Esophagus muscularis mucosa (tissue), 4 donors: ENCODE results near the gene ZRANB1. TPM values are rescaled to one million over a fixed set of nuclear protein-coding genes. Genes with fewer than 3 reads are reported as not detected.

Source experiments
- DNase-seq: peaks from one replicate; pipeline ENCODE4 v3.0.0-alpha.2; 2017; ENCODE audit errors: extremely low spot score
- H3K27ac ChIP-seq, 4 donors: fragments of 200-600 bp; sonication (generic); replicated peaks in 1 of 4; 1 replicate in 3 of 4; 2 replicates in 1 of 4; pipeline ENCODE4 v1.5.1; 2016 to 2019; ENCODE audit warnings: mild to moderate bottlenecking in 1 of 4
- H3K27me3 ChIP-seq, 4 donors: fragments of 200-600 bp; sonication (generic); one replicate each; pipeline versions ENCODE4 v1.5.1 to v1.6.0; 2016 to 2019
- H3K36me3 ChIP-seq, 4 donors: fragments of 200-600 bp; sonication (generic); one replicate each; pipeline ENCODE4 v1.5.1; 2016 to 2019
- H3K4me1 ChIP-seq, 4 donors: fragments of 200-600 bp; sonication (generic); one replicate each; pipeline ENCODE4 v1.5.1; 2016 to 2019
- H3K4me3 ChIP-seq, 4 donors: fragments of 200-600 bp; sonication (generic); 1 replicate in 2 of 4; 2 replicates in 2 of 4; pipeline ENCODE4 v1.5.1; 2016 to 2019; ENCODE audit warnings: mild to moderate bottlenecking in 4 of 4, moderate library complexity in 1 of 4
- H3K9me3 ChIP-seq, 4 donors: fragments of 200-600 bp; sonication (generic); 1 replicate in 3 of 4; 2 replicates in 1 of 4; pipeline ENCODE4 v1.5.1; 2016 to 2019
- CTCF ChIP-seq, 3 experiments: fragments of 200-600 bp in 2 of 3; fragments of 450-650 bp in 1 of 3; sonication (generic) in 2 of 3; IDR thresholded peaks; one replicate each; pipeline ENCODE4 v1.5.1; 2017 to 2019; ENCODE audit warnings: antibody characterized with exemption in 3 of 3, mild to moderate bottlenecking in 2 of 3, moderate library complexity in 1 of 3
- EP300 ChIP-seq: sonication (generic); formaldehyde crosslinking; IDR thresholded peaks from one replicate; pipeline ENCODE4 v1.6.1; 2017; ENCODE audit warnings: antibody characterized with exemption
- POLR2A ChIP-seq: fragments of 450-650 bp; IDR thresholded peaks from one replicate; pipeline ENCODE4 v1.6.1; 2017; ENCODE audit warnings: antibody characterized with exemption, moderate library complexity, mild to moderate bottlenecking, low read depth
- POLR2AphosphoS5 ChIP-seq, 2 donors: sonication (generic); formaldehyde crosslinking; IDR thresholded peaks; one replicate each; pipeline ENCODE4 v1.6.1; 2017; ENCODE audit warnings: antibody characterized with exemption in 2 of 2
- WGBS: methylation state at CpG from one replicate; pipeline ENCODE4 v1.1.5; 2018; 5-methylcytosine and 5-hydroxymethylcytosine counted together
- intact Hi-C: fragments of 100-400 bp; cut with DNase I; formaldehyde crosslinking; loops from one replicate; pipeline ENCODE4 v1.15.1; 2023
- total RNA-seq, 4 donors: library from RNA; depleted of rRNA; stranded (reverse); fragments of >200 nt; gene quantifications; one replicate each; pipeline versions ENCODE4 v1.1.0 to v1.2.1, GENCODE V29; 2016

Gene ZRANB1
- total RNA-seq, 4 donors from 2014 or later, result 30.7 to 42.9 (median 34.8) TPM

DNA sequence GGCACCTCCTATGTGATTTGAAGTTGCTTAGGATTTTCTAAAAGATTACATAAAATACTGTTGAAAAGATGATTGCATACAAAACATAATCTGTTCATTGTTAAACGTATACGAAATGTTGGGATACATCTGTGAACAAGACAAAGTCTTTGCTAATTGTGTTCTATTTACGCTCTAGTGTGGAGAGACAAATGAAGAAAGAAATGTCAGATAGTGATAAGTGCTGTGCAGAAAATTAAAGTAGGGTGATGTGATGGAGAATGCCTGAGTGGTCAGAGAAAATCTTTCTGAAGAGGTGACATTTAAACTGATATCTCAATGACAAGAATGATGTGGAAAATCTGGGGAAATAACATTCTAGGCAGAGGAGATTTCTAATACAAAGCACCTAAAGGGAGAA, 13.4 kb upstream of the ZRANB1 start:
- TF ChIP-seq POLR2AphosphoS5 (IDR thresholded peaks at IDR 0.05) (no peak), CTCF (IDR thresholded peaks at IDR 0.05) (no peak), POLR2A (no peak), EP300 (no peak)
- WGBS, result 90% methylated on average over 3 of the region's 3 CpGs
- Histone ChIP-seq H3K27me3 (no peaks in the 10 kb centered on the region), H3K4me1 (peaks cover 11 to 30% (median 25%) of the 10 kb centered on the region in 4 donors), H3K9me3 (no peaks in the 10 kb centered on the region), H3K27ac (no peak overlapping the region), H3K36me3 (peaks cover 0 to 12% (median 3%) of the 10 kb centered on the region in 4 donors), H3K4me3 (no peak overlapping the region)
- intact Hi-C loops, result no loop called here
- no peak for DNase-seq

DNA sequence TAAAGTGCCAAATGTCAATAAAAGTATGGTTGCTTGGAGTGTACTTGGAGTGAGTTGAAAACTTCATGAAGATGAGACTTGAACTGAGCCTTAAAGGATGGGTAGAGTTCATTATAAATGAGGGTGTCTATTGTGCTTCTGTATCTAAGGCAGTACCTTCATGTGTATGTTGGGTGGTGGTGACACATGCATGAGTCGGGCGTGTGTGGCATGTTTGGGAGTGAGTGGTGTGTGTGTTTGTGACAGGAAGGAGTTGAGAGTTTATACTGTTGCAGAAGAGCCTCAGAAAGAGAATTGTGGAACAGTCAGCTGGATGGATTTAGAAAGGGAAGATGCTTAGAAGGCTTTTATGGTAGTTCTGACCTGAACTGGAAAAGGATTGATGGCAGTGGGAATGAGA, 6.0 kb upstream of the ZRANB1 start:
- peaks cover 15 to 27% (median 20%) of the 10 kb centered on the region in 4 donors for H3K4me1 ChIP-seq
- no peaks in the 10 kb centered on the region for H3K36me3 ChIP-seq
- H3K27me3 ChIP-seq, result no peaks in the 10 kb centered on the region
- no peak for DNase-seq
- no peak overlapping the region for H3K4me3 ChIP-seq
- H3K9me3 ChIP-seq, result no peaks in the 10 kb centered on the region
- 93% methylated on average over 2 of the region's 2 CpGs for WGBS
- no peak for TF ChIP-seq CTCF (IDR thresholded peaks at IDR 0.05)
- no peak for TF ChIP-seq POLR2A
- TF ChIP-seq EP300, result no peak
- TF ChIP-seq POLR2AphosphoS5 (IDR thresholded peaks at IDR 0.05), result no peak
- intact Hi-C loops, result no loop called here
- H3K27ac ChIP-seq, result no peak overlapping the region

DNA sequence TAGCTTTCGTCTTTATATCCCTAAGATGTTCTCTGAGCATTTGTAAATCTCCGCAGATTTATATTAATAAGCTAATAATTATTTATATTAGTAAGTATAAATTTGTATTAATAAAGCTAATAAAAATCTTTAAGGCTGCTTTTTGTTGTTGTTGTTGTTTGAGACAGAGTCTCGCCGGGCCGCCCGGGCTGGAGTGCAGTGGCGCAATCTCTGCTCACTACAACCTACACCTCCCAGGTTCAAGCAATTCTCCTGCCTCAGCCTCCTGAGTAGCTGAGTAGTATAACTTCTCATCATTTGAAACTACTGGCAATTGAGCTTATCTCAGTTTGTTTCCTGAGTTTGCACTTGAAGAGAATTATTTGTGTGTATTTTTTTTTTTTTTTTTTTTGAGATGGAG, 5.1 kb upstream of the ZRANB1 start:
- no peaks in the 10 kb centered on the region for H3K27me3 ChIP-seq
- no peak for DNase-seq
- H3K4me3 ChIP-seq, result no peak overlapping the region
- 96% methylated on average over 7 of the region's 7 CpGs for WGBS
- TF ChIP-seq CTCF (IDR thresholded peaks at IDR 0.05) (no peak), POLR2AphosphoS5 (IDR thresholded peaks at IDR 0.05) (no peak), POLR2A (no peak), EP300 (no peak)
- no peaks in the 10 kb centered on the region for H3K9me3 ChIP-seq
- H3K4me1 ChIP-seq, result peaks cover 18 to 33% (median 21%) of the 10 kb centered on the region in 4 donors
- H3K27ac ChIP-seq, result no peak overlapping the region
- intact Hi-C loops, result no loop called here
- no peaks in the 10 kb centered on the region for H3K36me3 ChIP-seq

DNA sequence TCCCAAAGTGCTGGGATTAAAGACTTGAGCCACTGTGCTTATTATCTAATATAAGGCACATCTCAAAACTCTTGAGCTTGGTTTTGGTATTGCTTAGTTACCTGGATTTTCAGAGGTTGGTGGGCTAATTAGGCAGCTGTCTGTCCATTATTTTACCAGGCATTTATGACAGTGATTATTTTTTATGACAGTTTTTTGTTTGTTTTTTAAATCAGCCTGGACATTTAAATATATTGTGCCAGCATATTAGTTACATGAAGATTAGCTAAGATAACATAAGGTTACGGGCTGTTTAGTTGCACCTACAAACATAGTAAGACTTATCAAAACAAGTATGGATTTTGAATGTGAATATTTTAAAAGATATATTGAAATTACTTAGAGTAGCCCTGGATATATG, 2.6 kb upstream of the ZRANB1 start:
- no peaks in the 10 kb centered on the region for H3K36me3 ChIP-seq
- H3K4me1 ChIP-seq, result peaks cover 38 to 58% (median 44%) of the 10 kb centered on the region in 4 donors
- H3K9me3 ChIP-seq, result no peaks in the 10 kb centered on the region
- DNase-seq, result no peak
- no peaks in the 10 kb centered on the region for H3K27me3 ChIP-seq
- no peak for TF ChIP-seq EP300
- TF ChIP-seq POLR2A, result no peak
- TF ChIP-seq POLR2AphosphoS5 (IDR thresholded peaks at IDR 0.05), result no peak
- TF ChIP-seq CTCF (IDR thresholded peaks at IDR 0.05), result no peak
- no peak overlapping the region for H3K4me3 ChIP-seq
- H3K27ac ChIP-seq, result no peak overlapping the region
- WGBS, result 98% methylated on average over 1 of the region's 1 CpG
- intact Hi-C loops, result no loop called here
